Naive thymus-derived CD4-positive, alpha-beta T cell (primary cell): Measurements from ENCODE around the gene FAM13A. TPM values are rescaled to one million over a fixed set of nuclear protein-coding genes. Genes with fewer than 3 reads are reported as not detected.
A peak's percentile ranks its signal among the peaks of the same experiment; 100 is the strongest.

ENCODE experiments used
- ATAC-seq: fragments of 150-1000 bp; cut with Tn5 transposase; 2 replicates; pipeline ENCODE4 v1.10.0; 2021; ENCODE audit warnings: mild to moderate bottlenecking, moderate library complexity
- CTCF ChIA-PET: fragments of 350-600 bp; sonication (Branson Sonifier 250); formaldehyde crosslinking; loops from one replicate; lab custom pipeline; 2021; ENCODE audit warnings: antibody characterized with exemption; lab: Charles Lee
- POLR2A ChIA-PET: fragments of 350-600 bp; sonication (Branson Sonifier 250); formaldehyde crosslinking; loops from one replicate; lab custom pipeline; 2021; ENCODE audit warnings: antibody characterized with exemption, inconsistent platforms; lab: Charles Lee
- DNase-seq, 9 donors: peaks; one replicate each; pipeline versions ENCODE4 v3.0.0 to v3.0.0-alpha.2; 2020 to 2022; ENCODE audit warnings: mixed read lengths in 1 of 9
- H3K27ac ChIP-seq: one replicate; pipeline ENCODE4 v1.7.0; 2013; ENCODE audit warnings: mild to moderate bottlenecking, low read depth, low read length, moderate library complexity
- H3K27me3 ChIP-seq, 2 donors: one replicate each; pipeline ENCODE4 v1.7.0; 2013; ENCODE audit warnings: low read length in 2 of 2, mild to moderate bottlenecking in 2 of 2, moderate library complexity in 2 of 2; ENCODE audit not compliant: control insufficient read depth in 2 of 2, insufficient read depth in 2 of 2
- H3K36me3 ChIP-seq, 3 experiments: 1 replicate in 2 of 3; 2 replicates in 1 of 3; pipeline ENCODE4 v1.7.0; 2013; ENCODE audit warnings: low read length in 3 of 3, mild to moderate bottlenecking in 3 of 3, moderate library complexity in 1 of 3; ENCODE audit not compliant: insufficient read depth in 3 of 3, control insufficient read depth in 2 of 3
- H3K4me1 ChIP-seq, 2 donors: one replicate each; pipeline ENCODE4 v1.7.0; 2013; ENCODE audit warnings: low read length in 2 of 2, mild to moderate bottlenecking in 2 of 2, moderate library complexity in 1 of 2; ENCODE audit not compliant: control insufficient read depth in 2 of 2, insufficient read depth in 2 of 2
- H3K4me3 ChIP-seq: 2 replicates; pipeline ENCODE4 v1.7.0; 2013; ENCODE audit warnings: mild to moderate bottlenecking, low read length
- H3K9me3 ChIP-seq, 3 experiments: 1 replicate in 2 of 3; 2 replicates in 1 of 3; pipeline ENCODE4 v1.7.0; 2013; ENCODE audit warnings: low read length in 3 of 3; ENCODE audit not compliant: control insufficient read depth in 2 of 3
- H3K27ac Mint-ChIP-seq, 9 donors: one replicate each; pipeline ENCODE4 v1.8.0; 2020 to 2022; ENCODE audit warnings: mixed read lengths in 9 of 9, mild to moderate bottlenecking in 8 of 9, moderate library complexity in 5 of 9, inconsistent platforms in 2 of 9
- H3K27me3 Mint-ChIP-seq, 5 donors: one replicate each; pipeline ENCODE4 v1.8.0; 2021 to 2022; ENCODE audit warnings: mixed read lengths in 5 of 5, mild to moderate bottlenecking in 1 of 5
- H3K36me3 Mint-ChIP-seq, 5 donors: one replicate each; pipeline ENCODE4 v1.8.0; 2020 to 2022; ENCODE audit warnings: mixed read lengths in 5 of 5, mild to moderate bottlenecking in 3 of 5, inconsistent platforms in 1 of 5
- H3K4me1 Mint-ChIP-seq, 7 donors: one replicate each; pipeline ENCODE4 v1.8.0; 2020 to 2022; ENCODE audit warnings: mixed read lengths in 7 of 7, mild to moderate bottlenecking in 3 of 7, inconsistent platforms in 1 of 7
- H3K4me3 Mint-ChIP-seq, 10 donors: one replicate each; pipeline ENCODE4 v1.8.0; 2020 to 2022; ENCODE audit warnings: mild to moderate bottlenecking in 10 of 10, mixed read lengths in 10 of 10, moderate library complexity in 6 of 10, inconsistent platforms in 2 of 10
- H3K9me3 Mint-ChIP-seq, 11 donors: one replicate each; pipeline ENCODE4 v1.8.0; 2020 to 2022; ENCODE audit warnings: mixed read lengths in 11 of 11, mild to moderate bottlenecking in 4 of 11, inconsistent platforms in 1 of 11, moderate library complexity in 1 of 11
- intact Hi-C, 2 donors: fragments of 100-400 bp; cut with micrococcal nuclease; formaldehyde crosslinking; loops; one replicate each; pipeline ENCODE4 v1.15.1; 2023
- polyA plus RNA-seq, 2 donors: library from polyadenylated mRNA; unstranded; fragments of 300-500 nt; fragmentation: Illumina TruSeq; gene quantifications; one replicate each; pipeline ENCODE4 v1.2.3, GENCODE V29; 2021
- total RNA-seq, 6 experiments: library from RNA in 5 of 6; stranded (reverse) in 5 of 6; gene quantifications; 1 replicate in 5 of 6; 2 replicates in 1 of 6; pipeline ENCODE4 v1.2.3 and lab custom pipeline; 2021 to 2026

Gene FAM13A
- total and polyA plus RNA-seq, 7 experiments from 2014 or later: 4.5 to 60.4 (median 10.2) TPM

- H3K27me3 ChIP-seq: no peaks in the 10 kb centered on the region
- peaks cover 0 to 70% (median 6%) of the 10 kb centered on the region in 3 experiments for H3K36me3 ChIP-seq
- POLR2A ChIA-PET: no interaction called here
- Mint-ChIP-seq H3K9me3 (peaks cover 0 to 23% (median 9%) of the 10 kb centered on the region in 11 donors), H3K36me3 (peaks cover 32 to 92% (median 86%) of the 10 kb centered on the region in 5 donors), H3K27me3 (no peaks in the 10 kb centered on the region), H3K27ac (peak overlapping the region in 3 of 9 donors; percentile 2 to 39 (median 19)), H3K4me1 (peaks cover 0 to 18% (median 9%) of the 10 kb centered on the region in 7 donors), H3K4me3 (no peak overlapping the region)
- no peak overlapping the region for H3K4me3 ChIP-seq
- no peaks in the 10 kb centered on the region for H3K9me3 ChIP-seq
- DNase-seq (no peak), ATAC-seq (no peak)
- intact Hi-C loops: no loop called here
- no peak overlapping the region for H3K27ac ChIP-seq
- CTCF ChIA-PET: no interaction called here
- no peaks in the 10 kb centered on the region for H3K4me1 ChIP-seq
Measured at GRCh38 chr4:88709989-88710388, 347.0 kb downstream of the FAM13A start.

GRCh38 chr4:88706574-88706973, 350.4 kb downstream of the FAM13A start:
- peaks cover 0 to 4% (median under 1%) of the 10 kb centered on the region in 11 donors for H3K9me3 Mint-ChIP-seq
- intact Hi-C loops: no loop called here
- DNase-seq: no peak
- H3K27me3 Mint-ChIP-seq: no peaks in the 10 kb centered on the region
- H3K4me1 ChIP-seq: no peaks in the 10 kb centered on the region
- POLR2A ChIA-PET: no interaction called here
- H3K4me3 ChIP-seq: no peak overlapping the region
- no peak overlapping the region for H3K27ac ChIP-seq
- H3K27me3 ChIP-seq: no peaks in the 10 kb centered on the region
- peaks cover 0 to 17% (median 0%) of the 10 kb centered on the region in 7 donors for H3K4me1 Mint-ChIP-seq
- H3K4me3 Mint-ChIP-seq: no peak overlapping the region
- peaks cover 27 to 82% (median 74%) of the 10 kb centered on the region in 5 donors for H3K36me3 Mint-ChIP-seq
- H3K36me3 ChIP-seq: peaks cover 0 to 76% (median 12%) of the 10 kb centered on the region in 3 experiments
- ATAC-seq: no peak
- CTCF ChIA-PET: no interaction called here
- H3K27ac Mint-ChIP-seq: peak overlapping the region in 2 of 9 donors; percentile 21 to 30
- H3K9me3 ChIP-seq: no peaks in the 10 kb centered on the region

- Mint-ChIP-seq H3K27ac (peak overlapping the region in 3 of 9 donors; percentile 30 to 63 (median 33)), H3K4me1 (peaks cover 0 to 17% (median 0%) of the 10 kb centered on the region in 7 donors), H3K9me3 (peaks cover 0 to 4% (median 0%) of the 10 kb centered on the region in 11 donors), H3K27me3 (no peaks in the 10 kb centered on the region), H3K4me3 (no peak overlapping the region), H3K36me3 (peaks cover 27 to 82% (median 72%) of the 10 kb centered on the region in 5 donors)
- CTCF ChIA-PET: no interaction called here
- H3K36me3 ChIP-seq: peaks cover 0 to 71% (median 12%) of the 10 kb centered on the region in 3 experiments
- POLR2A ChIA-PET: no interaction called here
- no peak overlapping the region for H3K27ac ChIP-seq
- DNase-seq (no peak), ATAC-seq (no peak)
- H3K9me3 ChIP-seq: no peaks in the 10 kb centered on the region
- no peaks in the 10 kb centered on the region for H3K4me1 ChIP-seq
- no peak overlapping the region for H3K4me3 ChIP-seq
- intact Hi-C loops: no loop called here
- H3K27me3 ChIP-seq: no peaks in the 10 kb centered on the region
Measured at GRCh38 chr4:88705805-88706492, 351.0 kb downstream of the FAM13A start.

GRCh38 chr4:88705223-88705622, 351.8 kb downstream of the FAM13A start:
- Mint-ChIP-seq H3K4me3 (no peak overlapping the region), H3K27ac (no peak overlapping the region), H3K9me3 (peaks cover 0 to 4% (median 0%) of the 10 kb centered on the region in 11 donors), H3K4me1 (peaks cover 0 to 17% (median under 1%) of the 10 kb centered on the region in 7 donors), H3K36me3 (peaks cover 27 to 80% (median 67%) of the 10 kb centered on the region in 5 donors), H3K27me3 (no peaks in the 10 kb centered on the region)
- DNase-seq (no peak), ATAC-seq (no peak)
- intact Hi-C loops: no loop called here
- Histone ChIP-seq H3K27ac (no peak overlapping the region), H3K4me1 (no peaks in the 10 kb centered on the region), H3K27me3 (no peaks in the 10 kb centered on the region), H3K9me3 (no peaks in the 10 kb centered on the region), H3K36me3 (peaks cover 0 to 64% (median 12%) of the 10 kb centered on the region in 3 experiments), H3K4me3 (no peak overlapping the region)
- ChIA-PET POLR2A (no interaction called here), CTCF (interaction anchor here (0.5 kb wide), 1 partner anchor 49 kb away, joined by 4 read pairs; no protein-coding TSS in a partner anchor)

- ChIA-PET POLR2A (interaction anchor here (0.6 kb wide), 1 partner anchor 20 kb away, joined by 4 read pairs; no protein-coding TSS in a partner anchor), CTCF (no interaction called here)
- DNase-seq (no peak), ATAC-seq (no peak)
- Histone ChIP-seq H3K4me1 (peaks cover 0 to 5% of the 10 kb centered on the region in 2 donors), H3K9me3 (no peaks in the 10 kb centered on the region), H3K27ac (no peak overlapping the region), H3K4me3 (no peak overlapping the region), H3K27me3 (no peaks in the 10 kb centered on the region), H3K36me3 (peaks cover 0 to 45% (median 6%) of the 10 kb centered on the region in 3 experiments)
- peaks cover 0 to 5% (median 0%) of the 10 kb centered on the region in 11 donors for H3K9me3 Mint-ChIP-seq
- H3K27me3 Mint-ChIP-seq: no peaks in the 10 kb centered on the region
- peaks cover 4 to 12% (median 9%) of the 10 kb centered on the region in 7 donors for H3K4me1 Mint-ChIP-seq
- H3K27ac Mint-ChIP-seq: peak overlapping the region in 3 of 9 donors; percentile 23 to 43 (median 24)
- H3K36me3 Mint-ChIP-seq: peaks cover 21 to 63% (median 52%) of the 10 kb centered on the region in 5 donors
- no peak overlapping the region for H3K4me3 Mint-ChIP-seq
- intact Hi-C loops: no loop called here
Measured at GRCh38 chr4:88702782-88703181, 354.2 kb downstream of the FAM13A start.

GRCh38 chr4:88698519-88698918, 358.5 kb downstream of the FAM13A start:
- DNase-seq: no peak
- Mint-ChIP-seq H3K4me1 (peaks cover 5 to 35% (median 22%) of the 10 kb centered on the region in 7 donors), H3K27me3 (no peaks in the 10 kb centered on the region), H3K27ac (peak overlapping the region in 7 of 9 donors; percentile 79 to 96 (median 94)), H3K4me3 (peak overlapping the region in 2 of 10 donors; percentile 86 to 87), H3K36me3 (peaks cover 3 to 43% (median 24%) of the 10 kb centered on the region in 5 donors), H3K9me3 (peaks cover 0 to 5% (median 0%) of the 10 kb centered on the region in 11 donors)
- intact Hi-C loops: loop anchor here (2.0 to 5.0 kb wide), 4 partner anchors 39 to 416 kb away; partner anchors contain the start of genes HERC3 (in 1 of the 2) and TIGD2 (in 1 of the 2)
- peaks cover 0 to 13% of the 10 kb centered on the region in 2 donors for H3K4me1 ChIP-seq
- H3K4me3 ChIP-seq: no peak overlapping the region
- H3K36me3 ChIP-seq: peaks cover 0 to 15% (median 6%) of the 10 kb centered on the region in 3 experiments
- H3K27me3 ChIP-seq: no peaks in the 10 kb centered on the region
- ChIA-PET CTCF (no interaction called here), POLR2A (interaction anchor here (0.6 kb wide), 1 partner anchor 10 kb away, joined by 3 read pairs; no protein-coding TSS in a partner anchor)
- peak overlapping the region; percentile 79 for H3K27ac ChIP-seq
- ATAC-seq: no peak
- no peaks in the 10 kb centered on the region for H3K9me3 ChIP-seq
